Muscle of back (tissue), 11 donors: ENCODE data around the gene ATAD1. TPM values are rescaled to one million over a fixed set of nuclear protein-coding genes. Genes with fewer than 3 reads are reported as not detected.
"Not testable (repeated sequence)": the region's sequence is repeated elsewhere in the genome, so short reads cannot be mapped to it uniquely, and the experiment has no call there.

Experiments
- DNase-seq, 3 donors: peaks; one replicate each; pipeline versions ENCODE4 v3.0.0 to v3.0.0-alpha.2; 2013
- polyA plus RNA-seq, 10 donors: library from polyadenylated mRNA; unstranded; fragments of 120-200 nt; gene quantifications; one replicate each; pipeline ENCODE4 v1.2.1, GENCODE V29; 2013; ENCODE audit not compliant: insufficient read length in 10 of 10

Gene ATAD1
- polyA plus RNA-seq, 10 donors, result 23.2 to 38.5 (median 30.8) TPM

- no peak for DNase-seq
These were observed 57.7 kb downstream of the ATAD1 start for GRCh38 chr10:87760195-87760905.

DNA sequence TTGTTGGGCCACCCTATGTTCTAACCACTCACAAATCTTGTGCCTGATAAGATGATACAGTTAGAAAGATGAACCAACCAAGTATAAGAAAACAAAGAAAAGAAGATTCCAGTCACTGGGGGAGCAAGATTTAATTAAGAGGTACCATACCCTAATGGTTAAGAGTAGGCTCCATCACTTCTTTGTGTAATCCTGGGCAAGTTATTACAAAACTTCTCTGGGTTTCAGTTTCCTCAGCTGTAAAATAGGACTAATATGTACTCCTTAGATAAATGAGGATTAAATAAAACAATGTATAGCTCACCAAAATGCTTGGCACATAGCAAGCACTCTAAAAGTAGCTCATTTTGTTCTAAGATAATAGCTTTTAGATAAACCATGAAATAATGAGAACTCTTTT is 58.5 kb downstream of the ATAD1 start:
- DNase-seq, result no peak

DNA sequence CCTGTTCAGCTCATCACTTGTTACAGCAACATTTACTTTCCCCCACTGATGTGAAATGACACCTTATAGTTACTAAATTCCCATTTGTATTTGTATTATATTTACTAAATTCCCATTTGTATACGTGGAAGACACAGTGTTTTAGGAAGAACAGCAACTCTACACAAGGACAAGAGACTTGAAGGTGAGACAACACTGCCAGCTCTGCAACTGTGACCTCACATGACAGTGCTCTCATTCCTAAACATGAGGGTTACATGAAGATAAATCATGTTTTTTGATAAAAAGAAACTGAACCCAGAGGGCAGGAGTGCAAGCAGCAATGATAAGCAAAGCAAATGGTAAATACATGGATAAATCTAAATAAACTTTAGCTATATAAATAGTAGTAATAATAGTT is 60.3 kb downstream of the ATAD1 start:
- no peak for DNase-seq

DNA sequence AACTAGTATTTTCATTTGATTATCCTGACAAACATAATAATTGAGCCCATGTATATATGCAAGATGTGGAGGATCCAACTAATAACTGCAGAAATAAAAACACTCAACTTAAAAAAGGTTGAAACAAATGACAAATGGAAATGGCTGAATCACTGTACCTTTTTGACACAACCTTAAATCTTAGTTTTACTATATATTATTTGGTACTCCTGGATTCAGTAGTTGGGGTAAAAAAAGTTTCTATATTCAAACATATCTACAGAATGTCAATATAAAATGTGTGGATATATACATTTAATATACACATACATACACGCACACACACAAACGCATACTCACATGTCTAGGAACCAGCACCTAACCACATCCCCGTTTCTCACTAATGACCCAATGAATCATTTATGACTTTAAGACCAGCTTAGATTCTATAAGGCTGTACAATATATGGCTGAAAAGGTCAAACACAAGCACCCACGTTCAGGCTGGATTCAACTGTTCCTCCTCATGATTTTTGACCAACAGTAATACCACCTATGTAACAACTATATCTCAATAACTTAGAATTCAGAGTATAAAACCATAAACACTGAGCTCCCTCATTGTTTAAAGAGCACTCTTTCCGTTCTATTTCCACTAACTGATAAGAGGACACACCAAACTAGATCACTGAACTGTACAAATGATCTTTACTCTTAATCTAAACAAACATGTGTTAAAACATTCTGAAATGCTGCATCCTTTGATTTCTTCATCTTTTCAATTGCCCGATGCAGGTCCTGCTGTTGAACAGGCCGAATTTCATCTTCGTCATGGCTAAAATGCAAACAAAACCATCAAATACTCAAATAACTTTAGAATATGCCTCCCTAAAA is 63.8 kb downstream of the ATAD1 start:
- no peak for DNase-seq

- peak in 1 of 3 donors; percentile 36 for DNase-seq
These were observed 65.5 kb downstream of the ATAD1 start for GRCh38 chr10:87752566-87752965.

DNA sequence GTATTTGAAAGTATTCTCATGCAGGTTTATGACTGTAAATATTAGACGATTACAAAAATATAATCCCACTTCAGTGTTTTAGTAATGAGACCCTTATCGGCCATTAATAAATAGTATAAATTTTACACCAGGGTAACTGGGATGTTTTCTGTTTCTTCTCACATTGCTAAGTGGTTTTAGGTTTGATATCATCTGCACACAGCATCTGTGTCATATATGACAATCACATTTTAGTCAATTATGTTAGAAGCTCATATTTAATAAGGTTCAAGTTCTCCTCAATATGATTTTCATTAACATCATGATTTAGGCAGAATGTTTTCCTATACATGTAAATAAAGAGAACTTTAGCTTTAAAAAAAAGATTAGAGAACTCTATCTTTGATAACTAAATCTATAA is 66.8 kb downstream of the ATAD1 start:
- DNase-seq, result no peak

- DNase-seq, result no peak
These were observed 67.2 kb downstream of the ATAD1 start for GRCh38 chr10:87750817-87751216.

DNA sequence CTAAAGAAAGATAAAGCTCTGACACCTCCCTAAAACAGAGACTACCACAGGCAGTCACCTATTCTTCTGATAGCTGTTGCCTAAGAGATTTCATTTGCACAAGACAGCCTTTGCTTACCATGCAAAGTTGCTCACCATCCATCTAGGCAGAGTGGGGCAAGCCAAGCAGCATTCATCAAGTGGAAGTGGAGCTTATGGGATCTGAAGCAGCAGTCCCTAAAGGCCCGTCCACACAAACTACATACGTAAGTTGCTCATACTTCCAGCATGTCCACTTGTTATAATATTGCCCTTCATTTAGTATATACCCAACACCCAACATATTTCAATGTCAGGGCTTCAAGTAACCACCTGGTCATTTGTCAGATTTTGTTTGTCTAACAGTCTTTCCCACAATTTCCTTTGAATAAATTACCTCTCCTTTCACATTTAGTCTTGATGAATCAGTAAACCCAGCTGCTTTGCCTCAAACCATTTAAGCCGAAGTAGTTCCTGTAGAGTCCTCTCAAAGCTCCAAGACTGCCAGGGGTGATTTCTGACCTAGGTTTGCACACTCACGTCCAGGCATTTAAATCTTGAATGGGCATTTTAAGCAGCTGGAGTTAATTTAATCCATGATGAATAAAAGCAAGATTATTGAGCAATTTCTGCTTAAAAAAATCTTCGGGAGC is 67.9 kb downstream of the ATAD1 start:
- no peak for DNase-seq

GRCh38 chr10:87748244-87748643 is 69.8 kb downstream of the ATAD1 start:
- DNase-seq, result not testable (repeated sequence)

- DNase-seq, result no peak
These were observed 71.1 kb downstream of the ATAD1 start for GRCh38 chr10:87746911-87747310.

GRCh38 chr10:87744606-87745005 is 73.4 kb downstream of the ATAD1 start:
- no peak for DNase-seq

GRCh38 chr10:87742992-87743610 is 74.9 kb downstream of the ATAD1 start:
- not testable (repeated sequence) for DNase-seq

DNA sequence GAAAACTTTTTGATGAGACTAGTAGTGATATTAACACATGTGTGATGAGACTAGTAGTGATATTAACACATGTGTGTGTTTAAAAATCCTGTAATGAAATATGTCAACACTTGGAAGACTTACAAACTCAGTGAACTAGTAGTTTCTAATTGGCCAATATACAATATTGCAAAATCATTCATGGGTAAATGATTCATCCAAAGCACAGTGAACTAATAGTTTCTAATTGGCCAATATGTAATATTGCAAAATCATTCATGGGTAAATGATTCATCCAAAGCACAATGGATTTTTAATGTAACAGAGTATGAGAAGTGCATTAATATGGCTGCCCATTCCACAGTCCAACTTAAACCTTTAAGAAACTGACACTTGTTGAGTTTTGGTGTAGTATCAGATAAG is 77.8 kb downstream of the ATAD1 start:
- DNase-seq, result peak in 1 of 3 donors; percentile 22

DNA sequence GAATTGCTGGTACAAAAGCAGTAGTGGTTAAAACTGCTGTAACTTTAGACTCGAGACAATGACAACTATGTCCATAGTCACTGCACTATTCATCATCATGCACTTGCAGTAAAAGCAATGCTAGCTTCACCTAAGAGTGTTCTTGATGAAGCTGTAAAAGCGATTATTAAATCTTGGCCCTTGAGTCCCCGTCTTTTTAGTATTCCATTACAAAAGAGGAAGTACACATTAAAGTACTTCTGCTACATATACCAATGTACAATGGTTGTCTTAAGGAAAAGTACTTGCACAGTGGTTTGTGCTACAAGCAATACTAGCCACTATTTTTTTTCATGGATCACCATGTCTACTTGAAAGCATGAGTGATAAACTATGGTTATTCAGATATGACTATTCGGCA is 78.3 kb downstream of the ATAD1 start:
- no peak for DNase-seq

DNA sequence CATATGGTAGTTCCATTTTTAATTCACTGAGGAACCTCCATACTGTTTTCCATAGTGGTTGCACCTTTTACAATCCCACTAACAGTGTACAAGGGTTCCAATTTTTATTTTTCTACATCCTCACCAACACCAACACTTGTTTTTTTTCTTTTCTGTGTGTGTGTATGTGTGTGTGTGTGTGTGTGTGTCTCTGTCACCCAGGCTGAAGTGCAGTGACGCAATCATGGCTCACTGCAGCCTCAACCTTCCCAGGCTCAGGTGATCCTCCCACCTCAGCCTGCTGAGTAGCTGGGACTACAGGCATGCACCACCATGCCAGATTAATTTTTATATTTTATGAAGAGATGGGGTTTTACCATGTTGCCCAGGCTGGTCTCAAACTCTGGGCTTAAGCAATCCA is 79.8 kb downstream of the ATAD1 start:
- not testable (repeated sequence) for DNase-seq

GRCh38 chr10:87734987-87735827 is 82.8 kb downstream of the ATAD1 start:
- DNase-seq, result peak; percentile 43 to 79 (median 59)

DNA sequence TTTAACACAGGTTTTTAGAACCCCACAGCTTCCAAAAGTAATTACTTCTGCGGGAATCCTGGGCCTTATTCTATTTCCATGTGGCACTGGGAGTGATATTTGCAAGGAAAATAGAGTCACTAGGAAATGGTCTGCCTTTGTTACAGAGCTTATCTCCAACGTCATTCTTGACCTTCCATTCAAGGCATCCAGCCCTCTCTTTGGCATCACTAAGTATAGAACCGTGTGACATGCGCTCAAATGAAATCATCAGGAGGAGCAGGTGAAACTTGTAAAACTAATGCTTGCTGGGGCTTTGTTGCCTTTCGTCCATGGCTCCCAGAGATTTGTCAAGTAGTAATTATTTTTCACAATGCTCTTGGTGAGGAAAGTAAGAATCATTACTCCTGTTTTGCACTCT is 84.9 kb downstream of the ATAD1 start:
- DNase-seq, result no peak

DNA sequence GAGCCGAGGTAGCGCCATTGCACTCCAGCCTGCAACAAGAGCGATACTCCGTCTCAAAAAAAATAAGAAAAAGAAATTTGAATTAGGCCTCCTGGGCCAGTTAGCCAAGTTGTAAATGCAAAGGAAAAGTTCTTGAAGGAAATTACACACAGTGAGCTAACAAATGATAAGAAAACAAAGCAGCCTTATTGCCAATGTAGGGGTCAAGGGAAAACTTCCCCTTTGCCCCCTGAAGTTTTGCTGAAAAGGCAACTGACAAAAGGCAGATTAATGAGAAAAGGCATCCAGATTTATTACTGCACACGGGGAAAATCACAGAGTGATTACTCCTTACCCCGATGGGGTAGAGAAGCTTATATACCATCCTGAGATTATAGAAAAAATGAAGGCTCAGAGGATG is 88.1 kb downstream of the ATAD1 start:
- DNase-seq, result no peak

DNA sequence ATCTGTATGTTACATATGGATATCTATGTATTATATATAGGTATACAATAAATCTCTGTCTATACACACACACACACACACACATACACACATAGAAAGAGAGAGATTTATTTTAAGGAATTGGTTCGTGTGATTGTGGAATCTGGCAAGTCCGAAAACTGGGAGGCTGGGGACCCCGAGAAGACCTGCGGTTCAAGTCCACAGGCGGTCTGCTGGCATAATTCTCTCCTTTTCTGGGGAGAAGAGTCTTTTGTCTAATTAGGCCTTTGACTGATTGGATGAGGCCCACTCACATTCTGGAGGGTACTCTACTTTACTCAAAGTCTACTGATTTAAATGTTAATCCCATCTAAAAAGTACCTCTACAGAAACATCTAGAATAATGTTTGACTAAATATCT is 93.2 kb downstream of the ATAD1 start:
- DNase-seq, result no peak

GRCh38 chr10:87723500-87723899 is 94.5 kb downstream of the ATAD1 start:
- DNase-seq, result no peak

GRCh38 chr10:87722716-87723115 is 95.3 kb downstream of the ATAD1 start:
- no peak for DNase-seq
